K562 (cell line): Measurements from ENCODE around the gene SLC14A1. TPM values are rescaled to one million over a fixed set of nuclear protein-coding genes. Genes with fewer than 3 reads are reported as not detected.

Experiments used
- ATAC-seq: fragments of 200-7000 bp; cut with Tn5 transposase; 3 replicates; pipeline ENCODE4 v1.9.1; 2020; ENCODE audit warnings: moderate library complexity
- BruUV-seq: library from RNA; stranded (reverse); fragments of 400-500 nt; replicated peaks from 2 replicates; lab custom pipeline; 2021; lab: Mats Ljungman, UMichigan
- CTCF ChIA-PET: fragments of 300-600 bp; formaldehyde crosslinking; extraction: SDS; loops from one replicate; lab custom pipeline; 2021; ENCODE audit warnings: low intra/inter-chr PET ratio; lab: Yijun Ruan, JAX
- POLR2A ChIA-PET: fragments of 300-600, 350-650 bp; sonication (Branson Sonifier 250); formaldehyde crosslinking; extraction: SDS; loops from one replicate; lab custom pipeline; 2021; ENCODE audit warnings: antibody characterized with exemption, inconsistent platforms; lab: Yijun Ruan, JAX
- DNase-seq, 4 experiments: peaks; one replicate each; pipeline versions ENCODE4 v3.0.0 to v3.0.0-alpha.2; 2011 to 2018; ENCODE audit warnings: low spot score in 3 of 4, mixed read lengths in 3 of 4; ENCODE audit errors: extremely low read depth in 1 of 4
- FAIRE-seq: peaks from 2 replicates; lab custom pipeline; 2011; peaks lifted over from hg19 to GRCh38; lab: Jason Lieb, UNC
- H2AFZ ChIP-seq: 2 replicates; pipeline ENCODE4 v1.6.0; 2011; ENCODE audit warnings: low read depth, low read length, control low read depth, inconsistent platforms
- H3K27ac ChIP-seq: fragments of 200-600 bp; 3 replicates; pipeline ENCODE4 v1.8.0; 2011; ENCODE audit warnings: low read depth, mild to moderate bottlenecking, control low read depth, inconsistent platforms, low read length, moderate library complexity, mixed read lengths; ENCODE audit errors: extremely low read depth
- H3K27me3 ChIP-seq, 2 experiments: fragments of 300-600 bp in 1 of 2; 2 replicates in 1 of 2; 3 replicates in 1 of 2; pipeline versions ENCODE4 v1.6.0 to v1.8.0; 2011; ENCODE audit warnings: inconsistent platforms in 2 of 2, low read length in 2 of 2, mild to moderate bottlenecking in 1 of 2, mixed read lengths in 1 of 2, moderate library complexity in 1 of 2; ENCODE audit not compliant: control insufficient read depth in 2 of 2, insufficient read depth in 2 of 2
- H3K36me3 ChIP-seq: fragments of 300-600 bp; 3 replicates; pipeline ENCODE4 v1.8.0; 2011; ENCODE audit warnings: mild to moderate bottlenecking, low read length, inconsistent platforms; ENCODE audit not compliant: control insufficient read depth, insufficient read depth
- H3K4me1 ChIP-seq, 2 experiments: fragments of 200-600 bp in 1 of 2; replicated peaks in 1 of 2; 2 replicates in 1 of 2; 3 replicates in 1 of 2; pipeline versions ENCODE4 v1.5.1 to v1.8.0; 2011; ENCODE audit warnings: inconsistent platforms in 2 of 2, low read length in 2 of 2, mild to moderate bottlenecking in 1 of 2, mixed read lengths in 1 of 2, moderate library complexity in 1 of 2; ENCODE audit not compliant: control insufficient read depth in 2 of 2, insufficient read depth in 2 of 2
- H3K4me2 ChIP-seq: 2 replicates; pipeline ENCODE4 v1.6.1; 2011; ENCODE audit warnings: low read length, control low read depth, inconsistent platforms, mixed read lengths; ENCODE audit not compliant: insufficient read depth
- H3K4me3 ChIP-seq: fragments of 200-600 bp; sonication (generic), shearing (Covaris generic); 2 replicates; pipeline ENCODE4 v1.5.1; 2016; ENCODE audit warnings: control low read depth, inconsistent platforms
- H3K79me2 ChIP-seq: fragments of 200-600 bp; 3 replicates; pipeline ENCODE4 v1.8.0; 2011; ENCODE audit warnings: low read length, inconsistent platforms; ENCODE audit not compliant: control insufficient read depth, insufficient read depth
- H3K9ac ChIP-seq, 2 experiments: 2 replicates each; pipeline versions ENCODE4 v1.6.0 to v1.6.1; 2011; ENCODE audit warnings: low read depth in 2 of 2, low read length in 2 of 2, control low read depth in 1 of 2, inconsistent platforms in 1 of 2, mild to moderate bottlenecking in 1 of 2, mixed read lengths in 1 of 2; ENCODE audit not compliant: insufficient read depth in 1 of 2
- H3K9me1 ChIP-seq: one replicate; pipeline ENCODE4 v1.6.0; 2011; ENCODE audit warnings: inconsistent platforms, mild to moderate bottlenecking, low read length, moderate library complexity; ENCODE audit not compliant: control insufficient read depth, insufficient read depth
- H3K9me3 ChIP-seq: replicated peaks from 2 replicates; pipeline ENCODE4 v1.5.1; 2011; ENCODE audit warnings: low read depth, low read length, inconsistent platforms; ENCODE audit not compliant: control insufficient read depth, insufficient read depth
- H4K20me1 ChIP-seq: replicated peaks from 2 replicates; pipeline ENCODE4 v1.6.1; 2011; ENCODE audit warnings: low read length, inconsistent platforms, mixed read lengths; ENCODE audit not compliant: control insufficient read depth, insufficient read depth
- AFF4 ChIP-seq: sonication (generic); formaldehyde crosslinking; IDR thresholded peaks from 2 replicates; pipeline ENCODE4 v1.8.0; 2023; ENCODE audit warnings: mild to moderate bottlenecking, missing genetic modification reagents
- CCNT2 ChIP-seq: IDR thresholded peaks from 2 replicates; pipeline ENCODE4 v1.6.1; 2011; ENCODE audit warnings: borderline replicate concordance, low read depth, mild to moderate bottlenecking, moderate library complexity, mixed read lengths, low read length; ENCODE audit not compliant: insufficient read length; ENCODE audit errors: extremely low read depth
- CEBPB ChIP-seq: fragments of 450-650 bp; IDR thresholded peaks from 2 replicates; pipeline ENCODE4 v1.6.1; 2016; ENCODE audit warnings: missing genetic modification characterization, missing compliant biosample characterization
- CXXC5 ChIP-seq: fragments of 250-450 bp; sonication (Bioruptor Pico); IDR thresholded peaks from 2 replicates; pipeline ENCODE4 v1.8.0; 2022; ENCODE audit warnings: inconsistent platforms, mild to moderate bottlenecking, moderate library complexity
- FOS ChIP-seq: IDR thresholded peaks from 3 replicates; pipeline ENCODE4 v1.6.1; 2011; ENCODE audit not compliant: insufficient read length; ENCODE audit errors: extremely low read depth
- NBN ChIP-seq: fragments of 450-650 bp; IDR thresholded peaks from 2 replicates; pipeline ENCODE4 v1.6.1; 2016; ENCODE audit warnings: low read depth, mild to moderate bottlenecking
- NCOA4 ChIP-seq: fragments of 450-650 bp; IDR thresholded peaks from 2 replicates; pipeline ENCODE4 v1.6.1; 2018; ENCODE audit warnings: mild to moderate bottlenecking; ENCODE audit not compliant: partially characterized antibody
- NFE2 ChIP-seq: IDR thresholded peaks from 2 replicates; pipeline ENCODE4 v1.6.1; 2014; ENCODE audit warnings: antibody characterized with exemption, low read depth
- PBX2 ChIP-seq, 2 experiments: IDR thresholded peaks in 1 of 2; conservative IDR thresholded peaks in 1 of 2; 2 replicates each; pipeline ENCODE4 v1.6.1; 2016; ENCODE audit warnings: low read depth in 2 of 2, mild to moderate bottlenecking in 1 of 2, missing compliant biosample characterization in 1 of 2, missing genetic modification characterization in 1 of 2, moderate library complexity in 1 of 2
- SUPT5H ChIP-seq: fragments of 450-650 bp; IDR thresholded peaks from 2 replicates; pipeline ENCODE4 v1.6.1; 2016
- TCF15 ChIP-seq: fragments of 250-450 bp; sonication (Bioruptor Pico); IDR thresholded peaks from 2 replicates; pipeline ENCODE4 v1.8.0; 2022; ENCODE audit warnings: moderate library complexity, mild to moderate bottlenecking, inconsistent platforms
- TGIF2 ChIP-seq: sonication (generic); formaldehyde crosslinking; IDR thresholded peaks from 2 replicates; pipeline ENCODE4 v1.8.1; 2022; ENCODE audit warnings: mild to moderate bottlenecking, missing genetic modification reagents, moderate library complexity
- ZBTB7A ChIP-seq: IDR thresholded peaks from 2 replicates; pipeline ENCODE4 v1.6.1; 2011; ENCODE audit warnings: low read depth, mild to moderate bottlenecking, low read length, moderate library complexity, borderline replicate concordance; ENCODE audit not compliant: control insufficient read depth
- ZNF165 ChIP-seq: fragments of 250-450 bp; sonication (Bioruptor Pico); IDR thresholded peaks from 2 replicates; pipeline ENCODE4 v1.4.0; 2020; ENCODE audit warnings: borderline replicate concordance
- ZNF274 ChIP-seq: IDR thresholded peaks from 2 replicates; pipeline ENCODE4 v1.6.1; 2011; ENCODE audit warnings: low read depth, mild to moderate bottlenecking, low read length, moderate library complexity, borderline replicate concordance
- ZNF561 ChIP-seq: fragments of 450-650 bp; formaldehyde crosslinking; conservative IDR thresholded peaks from 2 replicates; pipeline ENCODE4 v1.4.0; 2020; ENCODE audit warnings: mild to moderate bottlenecking, moderate library complexity
- ZZZ3 ChIP-seq: fragments of 450-650 bp; IDR thresholded peaks from 2 replicates; pipeline ENCODE4 v1.6.1; 2016; ENCODE audit warnings: antibody characterized with exemption, mild to moderate bottlenecking, moderate library complexity
- WGBS: fragments of 100-300 bp; shearing (Covaris generic); methylation state at CpG from one replicate; pipeline ENCODE4 v1.1.6; 2016; ENCODE audit warnings: low coverage, mixed read lengths; ENCODE audit not compliant: insufficient coverage; ENCODE audit errors: missing lambda C conversion rate; 5-methylcytosine and 5-hydroxymethylcytosine counted together
- in situ Hi-C: fragments of 300-500 bp; cut with MboI; formaldehyde crosslinking; loops from 4 replicates; pipeline ENCODE4 v1.15.0; 2018; ENCODE audit warnings: inconsistent platforms, mixed read lengths
- intact Hi-C: fragments of 100-400 bp; cut with micrococcal nuclease; formaldehyde crosslinking; loops from 2 replicates; pipeline ENCODE4 v1.14.2; 2022
- polyA plus RNA-seq, 8 experiments: library from polyadenylated mRNA; depleted of rRNA in 4 of 8; stranded (reverse) in 5 of 8; unstranded in 3 of 8; fragments of >200 nt; fragmentation: Nextera tagmentation in 2 of 8; fragmentation: Illumina TruSeq in 1 of 8; extraction: Ambion mirVana in 2 of 8; extraction: Trizol in 1 of 8; gene quantifications; 2 replicates each; pipeline versions ENCODE4 v1.2.1 to v1.2.3, GENCODE V29; 2011 to 2014; ENCODE audit warnings: inconsistent platforms in 1 of 8, missing spikeins in 1 of 8
- total RNA-seq, 7 experiments: library from RNA; depleted of rRNA in 6 of 7; stranded (reverse); fragments of >200 nt in 6 of 7; fragmentation: Illumina TruSeq in 2 of 7; extraction: Trizol in 2 of 7; gene quantifications; 2 replicates each; pipeline versions ENCODE4 v1.2.1 to v1.2.3, GENCODE V29; 2011 to 2021; ENCODE audit warnings: low replicate concordance in 1 of 7

Gene SLC14A1
- total and polyA plus RNA-seq, 9 of the 15 experiments (the other 6 are each of a cell fraction or from before 2014, with no cell fraction given) = 0.14 to 0.40 (median 0.20) TPM; not detected in 6

- CTCF ChIA-PET = no interaction called here
- no peaks in the 10 kb centered on the region for H3K36me3 ChIP-seq
- in situ Hi-C loops (no loop called here), intact Hi-C loops (loop anchor here (10.0 kb wide), 1 partner anchor 110 kb away; no protein-coding TSS in a partner anchor)
- BruUV-seq = no TSS peak
- H2AFZ ChIP-seq = no peak overlapping the region
- H3K4me3 ChIP-seq = no peak overlapping the region
- no peak overlapping the region for H3K9ac ChIP-seq
- ATAC-seq (no peak), FAIRE-seq (no peak), DNase-seq (no peak)
- no peak overlapping the region for H3K4me2 ChIP-seq
- no peaks in the 10 kb centered on the region for H4K20me1 ChIP-seq
- WGBS = 21% methylated on average over 4 of the region's 4 CpGs
- H3K27ac ChIP-seq = no peak overlapping the region
- no peaks in the 10 kb centered on the region for H3K79me2 ChIP-seq
- no peaks in the 10 kb centered on the region for H3K9me1 ChIP-seq
- H3K4me1 ChIP-seq = peaks cover 0 to 8% of the 10 kb centered on the region in 2 experiments; a peak in 2 of 5 replicates
- no peaks in the 10 kb centered on the region for H3K9me3 ChIP-seq
- POLR2A ChIA-PET = interaction anchor here (0.8 kb wide), 1 partner anchor 12 kb away, joined by 3 read pairs; no protein-coding TSS in a partner anchor
- H3K27me3 ChIP-seq = peaks cover 9 to 12% of the 10 kb centered on the region in 2 experiments; a peak in 4 of 5 replicates
- TF ChIP-seq AFF4 (CRISPR knock-in tag) = no peak
- no peak for TF ChIP-seq PBX2 (CRISPR knock-in tag; IDR thresholded peaks at IDR 0.05; ENCODE audit: low read depth)
- TF ChIP-seq PBX2 (tag; conservative IDR thresholded peaks at IDR 0.05; ENCODE audit: low read depth) = no peak
- no peak for TF ChIP-seq ZNF165
- no peak for TF ChIP-seq CCNT2
- TF ChIP-seq NBN = no peak
- TF ChIP-seq FOS = no peak
- no peak for TF ChIP-seq ZNF274
- no peak for TF ChIP-seq ZZZ3
- TF ChIP-seq TGIF2 (CRISPR knock-in tag) = no peak
- no peak for TF ChIP-seq TCF15 (CRISPR knock-in tag)
- TF ChIP-seq NFE2 = no peak
- no peak for TF ChIP-seq CEBPB (tag)
- TF ChIP-seq NCOA4 = no peak
- no peak for TF ChIP-seq SUPT5H
- TF ChIP-seq ZNF561 = no peak
- no peak for TF ChIP-seq CXXC5 (CRISPR knock-in tag)
- TF ChIP-seq ZBTB7A = no peak
Observed at GRCh38 chr18:45724601-45725000, 620 bp downstream of the SLC14A1 start.
